ENCODE results near the gene PAX8.
"Not testable (repeated sequence)": the region's sequence is repeated elsewhere in the genome, so short reads cannot be mapped to it uniquely, and the experiment has no call there.

PAX8 gene

GRCh38 chr2:113236367-113237159 is 42.2 kb downstream of the PAX8 start:
- Histone ChIP-seq H3K56ac (ENCODE audit: low read length) (no peak overlapping the region), H2BK120ac (ENCODE audit: low read depth, low read length) (no peak overlapping the region), H2BK15ac (replicated peaks; ENCODE audit: low read depth) (no peak overlapping the region), H3K4ac (ENCODE audit: low read depth, low read length) (no peak overlapping the region), H3K9ac (ENCODE audit: low read length) (no peak overlapping the region), H3K4me1 (ENCODE audit: control insufficient read depth, low read depth, low read length) (no peaks in the 10 kb centered on the region), H4K8ac (ENCODE audit: low read depth, low read length) (no peak overlapping the region), H3K23ac (ENCODE audit: low read length) (no peak overlapping the region), H3K36me3 (ENCODE audit: control insufficient read depth, insufficient read depth, low read length) (no peaks in the 10 kb centered on the region), H3K79me2 (ENCODE audit: control insufficient read depth, insufficient read depth, low read length) (no peaks in the 10 kb centered on the region), H3K4me2 (ENCODE audit: low read length) (no peak overlapping the region), H3K4me3 (ENCODE audit: low read length) (no peak overlapping the region), H4K5ac (ENCODE audit: low read length) (no peak overlapping the region), H3K18ac (ENCODE audit: low read length) (no peak overlapping the region), H2BK5ac (ENCODE audit: low read length) (no peak overlapping the region), H3K79me1 (ENCODE audit: low read length) (no peaks in the 10 kb centered on the region), H3K27me3 (ENCODE audit: insufficient read depth, low read length, poor library complexity) (no peaks in the 10 kb centered on the region), H2AK5ac (ENCODE audit: low read length) (no peak overlapping the region), H3K27ac (ENCODE audit: low read depth, low read length) (no peak overlapping the region)
- no CpG with 5 or more reads among the region's 38 CpGs for WGBS (ENCODE audit: extremely low coverage, insufficient coverage, low lambda C conversion rate)
- no peak for DNase-seq

DNA sequence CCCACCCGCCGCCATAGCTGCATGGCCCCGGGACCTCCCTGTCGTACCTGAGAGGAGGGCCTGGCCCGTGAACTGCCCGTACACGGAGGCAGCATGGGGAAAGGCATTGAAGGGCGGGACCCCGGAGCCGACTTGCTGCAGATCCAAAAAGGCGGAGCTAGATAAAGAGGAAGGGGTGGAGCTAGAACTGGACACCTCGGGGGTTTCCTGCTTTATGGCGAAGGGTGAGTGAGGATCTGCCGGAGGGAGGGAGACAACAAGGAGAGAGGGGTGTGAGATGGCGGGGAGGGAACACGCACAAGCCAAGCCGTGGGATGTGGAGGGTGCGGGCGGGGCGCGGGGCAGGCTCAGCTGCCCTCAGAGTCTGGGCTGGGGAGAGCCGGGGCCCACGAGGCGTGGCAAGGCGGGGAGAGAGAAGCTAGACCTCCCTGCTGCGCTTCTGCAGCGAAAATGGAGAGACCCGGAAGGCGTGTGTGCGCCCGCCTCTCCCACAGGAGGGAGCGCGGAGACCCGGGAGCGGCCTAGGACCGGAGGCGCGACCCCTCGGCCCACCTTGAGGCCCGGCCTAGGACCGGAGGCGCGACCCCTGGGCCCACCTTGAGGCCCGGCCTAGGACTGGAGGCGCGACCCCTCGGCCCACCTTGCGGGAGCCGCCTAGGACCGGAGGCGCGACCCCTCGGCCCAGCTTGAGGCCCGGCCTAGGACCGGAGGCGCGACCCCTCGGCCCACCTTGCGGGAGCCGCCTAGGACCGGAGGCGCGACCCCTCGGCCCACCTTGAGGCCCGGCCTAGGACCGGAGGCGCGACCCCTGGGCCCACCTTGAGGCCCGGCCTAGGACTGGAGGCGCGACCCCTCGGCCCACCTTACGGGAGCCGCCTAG is 43.1 kb downstream of the PAX8 start:
- not testable (repeated sequence) for H2BK5ac ChIP-seq (ENCODE audit: low read length); H3K79me2 ChIP-seq (ENCODE audit: control insufficient read depth, insufficient read depth, low read length); DNase-seq; H4K8ac ChIP-seq (ENCODE audit: low read depth, low read length); H3K18ac ChIP-seq (ENCODE audit: low read length); H2BK120ac ChIP-seq (ENCODE audit: low read depth, low read length); H3K27ac ChIP-seq (ENCODE audit: low read depth, low read length); H2BK15ac ChIP-seq (replicated peaks; ENCODE audit: low read depth); H3K27me3 ChIP-seq (ENCODE audit: insufficient read depth, low read length, poor library complexity); H3K56ac ChIP-seq (ENCODE audit: low read length); H3K4ac ChIP-seq (ENCODE audit: low read depth, low read length); H3K9ac ChIP-seq (ENCODE audit: low read length); H3K36me3 ChIP-seq (ENCODE audit: control insufficient read depth, insufficient read depth, low read length); H3K4me1 ChIP-seq (ENCODE audit: control insufficient read depth, low read depth, low read length); H2AK5ac ChIP-seq (ENCODE audit: low read length); H3K23ac ChIP-seq (ENCODE audit: low read length); H3K79me1 ChIP-seq (ENCODE audit: low read length); H4K5ac ChIP-seq (ENCODE audit: low read length); H3K4me2 ChIP-seq (ENCODE audit: low read length); H3K4me3 ChIP-seq (ENCODE audit: low read length)
- no CpG with 5 or more reads among the region's 74 CpGs for WGBS (ENCODE audit: extremely low coverage, insufficient coverage, low lambda C conversion rate)

DNA sequence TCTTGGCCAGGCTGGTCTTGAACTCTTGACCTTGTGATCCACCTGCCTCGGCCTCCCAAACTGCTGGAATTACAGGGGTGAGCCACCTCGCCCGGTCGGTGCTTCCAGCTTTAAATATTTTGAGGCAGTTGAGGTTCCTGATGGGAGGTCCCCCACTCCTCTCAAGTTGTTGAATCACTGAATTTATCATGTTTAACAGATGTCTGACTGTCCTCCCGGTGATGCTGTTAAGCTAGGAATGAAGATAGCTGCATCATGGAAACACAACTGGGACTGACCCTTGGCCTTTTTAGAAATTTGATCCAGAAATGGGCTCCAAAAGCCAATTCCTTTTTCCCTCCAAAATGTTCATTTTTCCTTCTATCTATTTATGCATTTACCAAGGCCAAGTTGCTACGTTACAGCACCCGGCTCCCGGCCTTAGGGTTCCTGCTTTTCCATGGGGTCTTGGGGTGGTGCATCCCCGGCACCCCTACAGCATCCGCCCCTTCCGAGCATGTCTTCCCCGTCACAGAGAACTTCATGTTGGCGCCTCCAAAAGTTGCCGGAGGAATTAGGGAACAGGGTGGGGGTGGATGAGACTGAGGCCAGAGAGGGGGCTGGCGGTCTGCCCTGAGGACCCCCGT is 43.9 kb downstream of the PAX8 start:
- H2AK5ac ChIP-seq (ENCODE audit: low read length): no peak overlapping the region
- H3K4me2 ChIP-seq (ENCODE audit: low read length): no peak overlapping the region
- no peaks in the 10 kb centered on the region for H3K79me2 ChIP-seq (ENCODE audit: control insufficient read depth, insufficient read depth, low read length)
- H2BK15ac ChIP-seq (replicated peaks; ENCODE audit: low read depth): no peak overlapping the region
- no peaks in the 10 kb centered on the region for H3K79me1 ChIP-seq (ENCODE audit: low read length)
- H3K4me1 ChIP-seq (ENCODE audit: control insufficient read depth, low read depth, low read length): no peaks in the 10 kb centered on the region
- H3K18ac ChIP-seq (ENCODE audit: low read length): no peak overlapping the region
- H2BK120ac ChIP-seq (ENCODE audit: low read depth, low read length): no peak overlapping the region
- no peak overlapping the region for H3K9ac ChIP-seq (ENCODE audit: low read length)
- H4K8ac ChIP-seq (ENCODE audit: low read depth, low read length): no peak overlapping the region
- no peak for DNase-seq
- H3K27ac ChIP-seq (ENCODE audit: low read depth, low read length): no peak overlapping the region
- WGBS (ENCODE audit: extremely low coverage, insufficient coverage, low lambda C conversion rate): no CpG with 5 or more reads among the region's 16 CpGs
- no peak overlapping the region for H4K5ac ChIP-seq (ENCODE audit: low read length)
- H3K56ac ChIP-seq (ENCODE audit: low read length): no peak overlapping the region
- no peaks in the 10 kb centered on the region for H3K27me3 ChIP-seq (ENCODE audit: insufficient read depth, low read length, poor library complexity)
- H3K4ac ChIP-seq (ENCODE audit: low read depth, low read length): no peak overlapping the region
- H3K23ac ChIP-seq (ENCODE audit: low read length): no peak overlapping the region
- H3K36me3 ChIP-seq (ENCODE audit: control insufficient read depth, insufficient read depth, low read length): no peaks in the 10 kb centered on the region
- no peak overlapping the region for H3K4me3 ChIP-seq (ENCODE audit: low read length)
- H2BK5ac ChIP-seq (ENCODE audit: low read length): no peak overlapping the region

DNA sequence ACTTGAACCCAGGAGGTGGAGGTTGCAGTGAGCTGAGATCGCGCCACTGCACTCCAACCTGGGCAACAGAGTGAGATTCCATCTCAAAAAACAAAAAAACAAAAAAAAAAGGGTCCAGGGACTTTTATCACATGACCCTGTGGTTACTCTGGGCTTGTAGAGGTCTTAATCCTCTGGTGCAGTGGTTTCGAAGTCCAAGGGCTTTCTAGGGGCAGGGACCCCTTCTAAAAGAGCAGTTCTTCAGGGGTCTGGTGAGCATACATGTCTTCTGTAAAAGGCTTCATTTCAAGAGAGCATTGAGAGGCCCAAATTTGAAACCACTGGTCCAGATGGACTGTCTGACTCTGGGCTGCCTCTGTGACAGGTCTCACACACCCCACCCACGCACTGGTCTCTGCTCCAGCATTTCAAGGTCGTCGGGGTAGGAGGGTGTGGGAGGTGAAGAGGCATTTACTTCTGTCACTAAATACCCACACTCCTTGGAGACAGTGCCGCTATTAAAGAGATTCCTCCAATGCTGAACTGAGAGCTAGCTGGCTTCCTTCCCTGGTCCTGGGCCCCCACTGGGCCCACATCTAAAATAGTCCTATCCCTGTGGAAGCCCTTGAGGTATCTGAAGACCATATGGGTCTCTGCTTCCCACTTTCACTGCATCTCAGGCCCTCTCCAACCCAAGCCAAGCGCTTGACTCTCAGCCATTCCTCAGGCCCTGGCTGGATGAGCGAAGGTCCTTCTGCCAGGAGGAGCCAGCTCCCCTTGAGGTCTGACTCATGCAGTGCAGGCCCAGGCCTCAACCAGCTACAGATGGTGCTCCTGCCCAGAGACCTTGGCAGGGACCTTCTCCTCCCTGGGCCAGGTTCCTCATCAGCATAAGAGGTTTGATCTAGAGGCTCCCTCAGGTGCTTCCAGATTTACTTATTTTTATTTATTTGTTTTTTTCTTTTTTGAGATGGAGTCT is 44.8 kb downstream of the PAX8 start:
- H3K27ac ChIP-seq (ENCODE audit: low read depth, low read length): no peak overlapping the region
- H3K56ac ChIP-seq (ENCODE audit: low read length): no peak overlapping the region
- WGBS (ENCODE audit: extremely low coverage, insufficient coverage, low lambda C conversion rate): no CpG with 5 or more reads among the region's 9 CpGs
- H4K5ac ChIP-seq (ENCODE audit: low read length): no peak overlapping the region
- no peak overlapping the region for H4K8ac ChIP-seq (ENCODE audit: low read depth, low read length)
- no peak overlapping the region for H3K4me2 ChIP-seq (ENCODE audit: low read length)
- no peaks in the 10 kb centered on the region for H3K79me1 ChIP-seq (ENCODE audit: low read length)
- no peak overlapping the region for H3K18ac ChIP-seq (ENCODE audit: low read length)
- H3K79me2 ChIP-seq (ENCODE audit: control insufficient read depth, insufficient read depth, low read length): no peaks in the 10 kb centered on the region
- H3K23ac ChIP-seq (ENCODE audit: low read length): no peak overlapping the region
- no peak overlapping the region for H2AK5ac ChIP-seq (ENCODE audit: low read length)
- no peaks in the 10 kb centered on the region for H3K27me3 ChIP-seq (ENCODE audit: insufficient read depth, low read length, poor library complexity)
- no peaks in the 10 kb centered on the region for H3K36me3 ChIP-seq (ENCODE audit: control insufficient read depth, insufficient read depth, low read length)
- H2BK5ac ChIP-seq (ENCODE audit: low read length): no peak overlapping the region
- no peak overlapping the region for H2BK120ac ChIP-seq (ENCODE audit: low read depth, low read length)
- H3K4ac ChIP-seq (ENCODE audit: low read depth, low read length): no peak overlapping the region
- no peak overlapping the region for H3K4me3 ChIP-seq (ENCODE audit: low read length)
- H3K9ac ChIP-seq (ENCODE audit: low read length): no peak overlapping the region
- DNase-seq: no peak
- H3K4me1 ChIP-seq (ENCODE audit: control insufficient read depth, low read depth, low read length): no peaks in the 10 kb centered on the region
- no peak overlapping the region for H2BK15ac ChIP-seq (replicated peaks; ENCODE audit: low read depth)

DNA sequence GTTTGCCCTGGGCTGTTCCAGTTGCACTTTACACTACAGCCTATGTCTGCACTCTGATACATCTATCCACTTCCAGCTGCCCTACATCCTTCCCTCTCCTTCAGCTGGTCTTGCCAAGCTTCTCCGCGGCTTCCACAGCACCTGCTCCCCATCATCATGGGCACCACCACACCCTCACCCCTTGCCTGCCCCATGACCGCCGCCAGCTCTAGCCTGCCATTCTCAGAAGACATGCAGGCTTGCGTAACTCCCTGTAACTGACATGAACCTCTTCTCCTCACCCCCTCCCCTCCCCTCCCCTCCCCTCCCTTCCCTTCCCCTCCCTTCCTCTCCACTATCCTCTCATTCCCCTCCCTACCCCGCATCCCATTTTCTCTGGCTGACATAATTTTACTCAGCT is 46.0 kb downstream of the PAX8 start:
- H2BK15ac ChIP-seq (replicated peaks; ENCODE audit: low read depth): no peak overlapping the region
- H2BK120ac ChIP-seq (ENCODE audit: low read depth, low read length): no peak overlapping the region
- H3K79me2 ChIP-seq (ENCODE audit: control insufficient read depth, insufficient read depth, low read length): no peaks in the 10 kb centered on the region
- H3K27ac ChIP-seq (ENCODE audit: low read depth, low read length): no peak overlapping the region
- H4K5ac ChIP-seq (ENCODE audit: low read length): no peak overlapping the region
- WGBS (ENCODE audit: extremely low coverage, insufficient coverage, low lambda C conversion rate): no CpG with 5 or more reads among the region's 6 CpGs
- no peaks in the 10 kb centered on the region for H3K4me1 ChIP-seq (ENCODE audit: control insufficient read depth, low read depth, low read length)
- H3K36me3 ChIP-seq (ENCODE audit: control insufficient read depth, insufficient read depth, low read length): no peaks in the 10 kb centered on the region
- H3K4ac ChIP-seq (ENCODE audit: low read depth, low read length): no peak overlapping the region
- no peaks in the 10 kb centered on the region for H3K27me3 ChIP-seq (ENCODE audit: insufficient read depth, low read length, poor library complexity)
- H3K4me2 ChIP-seq (ENCODE audit: low read length): no peak overlapping the region
- no peaks in the 10 kb centered on the region for H3K79me1 ChIP-seq (ENCODE audit: low read length)
- H3K56ac ChIP-seq (ENCODE audit: low read length): no peak overlapping the region
- no peak overlapping the region for H2AK5ac ChIP-seq (ENCODE audit: low read length)
- no peak overlapping the region for H3K18ac ChIP-seq (ENCODE audit: low read length)
- no peak overlapping the region for H3K4me3 ChIP-seq (ENCODE audit: low read length)
- H4K8ac ChIP-seq (ENCODE audit: low read depth, low read length): no peak overlapping the region
- H2BK5ac ChIP-seq (ENCODE audit: low read length): no peak overlapping the region
- H3K9ac ChIP-seq (ENCODE audit: low read length): no peak overlapping the region
- no peak for DNase-seq
- H3K23ac ChIP-seq (ENCODE audit: low read length): no peak overlapping the region

Measured in mesendoderm (in vitro differentiated cells).